ENCODE results near the gene LSM10. TPM values are rescaled to one million over a fixed set of nuclear protein-coding genes. Genes with fewer than 3 reads are reported as not detected.

The LSM10 gene
- polyA plus RNA-seq, 6 donors from 2014 or later, result 358 to 480 (median 448) TPM

DNA sequence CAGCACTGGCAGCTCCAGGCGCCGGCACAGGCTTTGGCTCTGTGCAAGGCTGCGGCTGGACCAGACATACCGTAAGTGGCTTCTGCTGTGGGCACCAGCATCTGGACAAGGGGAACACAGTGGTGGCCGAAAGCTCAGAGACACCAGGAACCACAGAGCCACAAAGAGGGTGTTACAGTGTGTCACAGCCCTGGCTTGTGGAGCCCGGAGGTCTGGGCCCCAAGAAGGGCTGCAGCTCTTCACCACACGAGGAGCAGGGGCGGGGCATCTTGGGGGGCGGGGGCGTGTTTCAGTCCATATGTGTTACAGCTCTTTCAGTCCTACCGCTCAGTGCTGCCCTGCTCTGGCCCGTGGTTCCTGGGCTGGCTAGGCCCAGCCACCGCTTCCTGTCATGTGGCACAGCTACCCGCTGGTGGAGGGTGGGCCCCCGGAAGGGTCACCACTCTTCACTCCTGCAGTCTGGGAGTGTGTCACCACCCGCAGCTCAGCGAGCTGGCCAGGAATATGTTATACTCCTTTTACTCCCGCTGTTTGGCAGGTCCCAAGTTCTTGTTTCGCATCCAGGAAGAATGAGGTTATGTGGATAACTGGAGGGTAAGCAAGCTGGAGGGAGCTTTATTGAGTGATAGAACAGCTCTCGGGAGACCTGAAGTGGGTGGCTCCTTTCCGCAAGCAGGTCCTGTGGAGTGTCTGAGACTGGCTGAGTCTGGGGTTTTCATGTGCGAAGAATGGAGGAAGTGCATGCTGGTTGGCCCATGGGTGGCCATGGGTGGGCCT lies 3.3 kb upstream of the LSM10 start:
- peak overlapping the region in 4 of 6 donors; percentile 14 to 89 (median 70) for H3K27ac Mint-ChIP-seq
- peaks cover 17 to 34% (median 28%) of the 10 kb centered on the region in 3 donors for H3K4me1 Mint-ChIP-seq
- H3K9me3 Mint-ChIP-seq, result peaks cover 0 to 2% (median 0%) of the 10 kb centered on the region in 7 donors
- no peaks in the 10 kb centered on the region for H3K36me3 Mint-ChIP-seq
- H3K27me3 Mint-ChIP-seq, result no peaks in the 10 kb centered on the region
- ATAC-seq (ENCODE audit: low read depth in 2 of 2) (peak in 1 of 2 donors; percentile 12), DNase-seq (no peak)
- H3K4me3 Mint-ChIP-seq, result peak overlapping the region in 5 of 8 donors; percentile 30 to 69 (median 46)

- no peak for ATAC-seq (ENCODE audit: low read depth in 2 of 2)
- H3K36me3 Mint-ChIP-seq, result no peaks in the 10 kb centered on the region
- H3K27me3 Mint-ChIP-seq, result no peaks in the 10 kb centered on the region
- H3K4me3 Mint-ChIP-seq, result peak overlapping the region in 3 of 8 donors; percentile 26 to 78 (median 30)
- no peak overlapping the region for H3K27ac Mint-ChIP-seq
- H3K4me1 Mint-ChIP-seq, result peaks cover 18 to 39% (median 32%) of the 10 kb centered on the region in 3 donors
- peaks cover 0 to 2% (median 0%) of the 10 kb centered on the region in 7 donors for H3K9me3 Mint-ChIP-seq
- no peak for DNase-seq
Measured at GRCh38 chr1:36400514-36400824, 2.8 kb upstream of the LSM10 start.

DNA sequence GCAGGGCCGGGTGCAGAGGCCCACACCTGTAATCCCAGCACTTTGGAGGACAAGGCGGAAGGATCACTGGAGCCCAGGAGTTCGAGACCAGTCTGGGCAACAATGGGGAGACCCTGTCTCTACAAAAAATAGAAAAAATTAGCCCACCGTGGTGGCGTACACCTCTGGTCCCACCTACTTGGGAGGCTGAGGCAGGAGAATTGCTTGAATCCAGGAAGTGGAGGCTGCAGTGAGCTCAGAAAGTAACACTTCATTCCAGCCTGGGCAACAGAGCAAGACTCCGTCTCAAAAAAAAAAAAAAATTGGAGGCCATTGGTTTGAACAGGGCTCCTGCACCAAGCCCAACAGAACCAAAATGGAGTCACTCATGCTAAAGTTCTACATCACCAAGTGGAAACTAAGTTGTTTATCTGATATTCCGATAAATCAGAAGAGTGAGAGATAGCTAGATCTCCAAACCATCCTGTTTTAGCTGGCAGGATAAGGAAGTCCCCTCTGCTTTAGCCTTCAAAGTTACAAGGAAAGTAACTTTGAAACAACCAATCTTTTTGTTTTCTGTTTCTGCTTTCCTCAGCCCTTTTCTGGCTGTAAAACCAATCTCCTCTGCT lies 766 bp upstream of the LSM10 start:
- Mint-ChIP-seq H3K27ac (peak overlapping the region; percentile 96 to 100 (median 100)), H3K4me3 (peak overlapping the region; percentile 6 to 100 (median 99)), H3K4me1 (peaks cover 22 to 52% (median 48%) of the 10 kb centered on the region in 3 donors), H3K36me3 (no peaks in the 10 kb centered on the region), H3K9me3 (peaks cover 0 to 2% (median 0%) of the 10 kb centered on the region in 7 donors), H3K27me3 (no peaks in the 10 kb centered on the region)
- ATAC-seq (ENCODE audit: low read depth in 2 of 2) (no peak), DNase-seq (no peak)

DNA sequence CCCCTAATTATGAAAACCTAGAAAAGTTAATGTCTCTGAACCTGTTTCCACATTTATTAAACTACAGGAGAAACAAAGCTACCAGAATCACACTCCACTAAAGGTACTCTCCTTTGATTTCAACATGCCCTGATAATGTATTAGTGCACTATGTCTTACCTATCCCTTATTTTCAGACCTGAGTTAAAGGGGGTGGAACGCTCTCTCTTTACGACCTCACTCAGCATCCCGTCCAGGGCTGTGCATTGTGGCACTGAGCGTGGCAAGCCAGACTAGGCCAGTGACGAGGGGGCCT lies 678 bp downstream of the LSM10 start:
- peaks cover 31 to 61% (median 58%) of the 10 kb centered on the region in 3 donors for H3K4me1 Mint-ChIP-seq
- peak overlapping the region; percentile 96 to 100 (median 100) for H3K27ac Mint-ChIP-seq
- H3K9me3 Mint-ChIP-seq, result peaks cover 0 to 2% (median 0%) of the 10 kb centered on the region in 7 donors
- ATAC-seq (ENCODE audit: low read depth in 2 of 2), result peak; percentile 45 to 48
- peak overlapping the region; percentile 91 to 100 (median 99) for H3K4me3 Mint-ChIP-seq
- no peaks in the 10 kb centered on the region for H3K27me3 Mint-ChIP-seq
- no peak for DNase-seq
- no peaks in the 10 kb centered on the region for H3K36me3 Mint-ChIP-seq

DNA sequence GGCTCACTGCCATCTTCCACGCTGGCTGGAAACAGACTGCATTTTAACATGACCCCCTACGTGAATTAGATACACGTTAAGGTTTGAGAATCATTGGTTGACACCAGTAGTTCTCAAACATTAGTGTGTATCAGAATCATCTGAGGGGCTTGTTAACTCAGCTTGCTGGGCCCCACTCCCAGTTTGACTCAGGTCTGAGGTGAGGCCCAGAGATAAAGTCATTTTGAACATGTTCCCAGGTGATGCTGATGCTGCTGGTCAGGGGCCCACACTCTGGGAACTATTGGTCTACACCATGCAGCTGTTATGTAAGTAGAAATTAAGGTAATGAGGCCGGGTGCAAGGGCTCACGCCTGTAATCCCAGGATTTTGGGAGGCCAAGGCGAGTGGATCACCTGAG lies 1.3 kb downstream of the LSM10 start:
- Mint-ChIP-seq H3K27ac (peak overlapping the region in 4 of 6 donors; percentile 96 to 100 (median 100)), H3K36me3 (peaks cover 1 to 3% of the 10 kb centered on the region in 2 donors), H3K27me3 (no peaks in the 10 kb centered on the region), H3K4me1 (peaks cover 32 to 66% (median 62%) of the 10 kb centered on the region in 3 donors), H3K9me3 (peaks cover 0 to 2% (median 0%) of the 10 kb centered on the region in 7 donors), H3K4me3 (peak overlapping the region; percentile 91 to 100 (median 99))
- DNase-seq (no peak), ATAC-seq (ENCODE audit: low read depth in 2 of 2) (no peak)

- H3K9me3 Mint-ChIP-seq, result peaks cover 0 to 4% (median 0%) of the 10 kb centered on the region in 7 donors
- peaks cover 54 to 85% (median 82%) of the 10 kb centered on the region in 3 donors for H3K4me1 Mint-ChIP-seq
- ATAC-seq (ENCODE audit: low read depth in 2 of 2) (no peak), DNase-seq (no peak)
- H3K36me3 Mint-ChIP-seq, result peaks cover 5 to 8% of the 10 kb centered on the region in 2 donors
- peak overlapping the region in 4 of 8 donors; percentile 24 to 81 (median 56) for H3K4me3 Mint-ChIP-seq
- peak overlapping the region in 3 of 6 donors; percentile 36 to 70 (median 65) for H3K27ac Mint-ChIP-seq
- no peaks in the 10 kb centered on the region for H3K27me3 Mint-ChIP-seq
Measured at GRCh38 chr1:36393686-36394085, 4.0 kb downstream of the LSM10 start.

DNA sequence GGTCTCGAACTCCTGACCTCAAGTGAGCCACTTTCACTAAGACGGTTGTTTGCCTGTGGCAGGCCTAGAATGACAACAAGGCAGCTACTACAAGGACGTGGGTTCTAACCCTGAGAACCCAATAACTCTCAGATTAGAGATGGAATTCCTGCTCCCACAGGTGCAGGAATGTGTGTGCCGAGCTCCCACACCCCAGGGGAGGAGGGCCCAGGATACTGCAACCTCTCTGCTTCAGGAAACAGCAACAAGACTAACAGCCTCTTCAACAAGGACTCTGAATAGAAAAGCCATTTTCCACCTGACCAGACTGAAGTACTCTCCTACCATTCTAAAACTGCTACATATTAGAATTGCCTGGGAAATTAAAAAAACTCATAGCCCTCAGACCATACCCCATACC lies 4.9 kb downstream of the LSM10 start:
- no peak for ATAC-seq (ENCODE audit: low read depth in 2 of 2)
- Mint-ChIP-seq H3K27me3 (no peaks in the 10 kb centered on the region), H3K36me3 (peaks cover 5 to 8% of the 10 kb centered on the region in 2 donors), H3K4me3 (peak overlapping the region in 6 of 8 donors; percentile 6 to 88 (median 65)), H3K27ac (peak overlapping the region in 5 of 6 donors; percentile 36 to 97 (median 80)), H3K4me1 (peaks cover 50 to 89% (median 79%) of the 10 kb centered on the region in 3 donors), H3K9me3 (peaks cover 0 to 4% (median 0%) of the 10 kb centered on the region in 7 donors)
- no peak for DNase-seq

DNA sequence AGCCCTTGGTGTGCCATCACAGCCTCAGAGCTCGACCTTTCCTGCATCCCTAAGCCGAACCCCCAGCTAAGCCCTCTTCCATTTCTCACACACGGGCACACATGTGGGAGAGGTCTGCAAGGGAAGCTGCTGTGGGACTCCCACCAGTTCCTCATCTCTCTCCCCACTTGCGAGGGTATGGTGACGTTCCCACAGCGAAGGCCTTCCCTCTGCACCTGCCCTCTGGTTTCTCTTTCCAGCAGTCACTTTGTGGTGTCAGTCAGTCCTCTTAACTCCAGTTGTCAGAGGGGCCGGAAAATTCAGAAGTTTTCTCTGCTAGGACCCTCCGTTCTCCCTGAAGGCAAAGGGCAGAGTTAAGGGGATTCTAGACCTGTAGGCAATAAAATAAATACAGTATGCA lies 6.4 kb downstream of the LSM10 start:
- ATAC-seq (ENCODE audit: low read depth in 2 of 2), result no peak
- H3K9me3 Mint-ChIP-seq, result peaks cover 0 to 4% (median 0%) of the 10 kb centered on the region in 7 donors
- no peak for DNase-seq
- peaks cover 54 to 91% (median 79%) of the 10 kb centered on the region in 3 donors for H3K4me1 Mint-ChIP-seq
- peak overlapping the region; percentile 92 to 98 (median 97) for H3K27ac Mint-ChIP-seq
- peak overlapping the region; percentile 75 to 89 (median 85) for H3K4me3 Mint-ChIP-seq
- H3K36me3 Mint-ChIP-seq, result peaks cover 5 to 8% of the 10 kb centered on the region in 2 donors
- H3K27me3 Mint-ChIP-seq, result no peaks in the 10 kb centered on the region

- peaks cover 55 to 87% (median 73%) of the 10 kb centered on the region in 3 donors for H3K4me1 Mint-ChIP-seq
- H3K4me3 Mint-ChIP-seq, result peak overlapping the region; percentile 75 to 89 (median 85)
Measured at GRCh38 chr1:36390411-36390810, 7.3 kb downstream of the LSM10 start.

DNA sequence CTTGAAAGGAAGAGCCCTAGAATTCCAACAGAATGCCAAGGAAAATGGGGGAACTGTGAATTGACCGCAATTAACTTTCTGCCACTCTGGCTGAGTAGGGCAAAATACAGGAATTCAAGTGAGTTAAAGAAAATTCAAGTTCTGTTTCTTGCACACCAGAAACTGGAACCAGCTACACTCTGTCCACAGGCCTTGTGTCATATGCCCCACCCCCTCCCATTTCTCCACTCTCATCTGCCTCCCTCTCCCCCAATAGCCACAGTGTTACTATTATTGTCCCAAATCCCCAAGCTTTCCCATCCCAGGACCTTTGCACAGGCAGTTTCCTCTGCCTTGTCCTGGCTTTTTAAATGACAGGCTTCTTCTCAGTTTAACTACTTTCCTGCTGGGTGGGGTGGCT lies 7.7 kb downstream of the LSM10 start:
- peaks cover 5 to 8% of the 10 kb centered on the region in 2 donors for H3K36me3 Mint-ChIP-seq
- DNase-seq (peak; percentile 34), ATAC-seq (ENCODE audit: low read depth in 2 of 2) (peak in 1 of 2 donors; percentile 7)
- peak overlapping the region; percentile 75 to 89 (median 85) for H3K4me3 Mint-ChIP-seq
- peak overlapping the region; percentile 96 to 98 (median 97) for H3K27ac Mint-ChIP-seq
- H3K4me1 Mint-ChIP-seq, result peaks cover 53 to 85% (median 69%) of the 10 kb centered on the region in 3 donors
- peaks cover 0 to 4% (median 0%) of the 10 kb centered on the region in 7 donors for H3K9me3 Mint-ChIP-seq
- no peaks in the 10 kb centered on the region for H3K27me3 Mint-ChIP-seq

More at GRCh38 chr1:36390411-36390810, 7.3 kb downstream of the LSM10 start:
- DNase-seq, result peak; percentile 61
- Mint-ChIP-seq H3K27me3 (no peaks in the 10 kb centered on the region), H3K27ac (peak overlapping the region; percentile 92 to 98 (median 97)), H3K36me3 (peaks cover 5 to 8% of the 10 kb centered on the region in 2 donors), H3K9me3 (peaks cover 0 to 4% (median 0%) of the 10 kb centered on the region in 7 donors)
- ATAC-seq (ENCODE audit: low read depth in 2 of 2), result peak; percentile 11 to 16

- Mint-ChIP-seq H3K4me3 (peak overlapping the region; percentile 75 to 89 (median 84)), H3K4me1 (peaks cover 58 to 85% (median 69%) of the 10 kb centered on the region in 3 donors), H3K27me3 (no peaks in the 10 kb centered on the region), H3K27ac (peak overlapping the region; percentile 96 to 98 (median 97)), H3K9me3 (peaks cover 0 to 4% (median 0%) of the 10 kb centered on the region in 7 donors), H3K36me3 (peaks cover 5 to 8% of the 10 kb centered on the region in 2 donors)
- ATAC-seq (ENCODE audit: low read depth in 2 of 2) (no peak), DNase-seq (no peak)
Measured at GRCh38 chr1:36389261-36389660, 8.4 kb downstream of the LSM10 start.

GRCh38 chr1:36387141-36387949 lies 10.4 kb downstream of the LSM10 start:
- no peak for DNase-seq
- peaks cover 0 to 4% (median 0%) of the 10 kb centered on the region in 7 donors for H3K9me3 Mint-ChIP-seq
- H3K4me1 Mint-ChIP-seq, result peaks cover 67 to 90% (median 77%) of the 10 kb centered on the region in 3 donors
- H3K27me3 Mint-ChIP-seq, result no peaks in the 10 kb centered on the region
- peaks cover 5 to 8% of the 10 kb centered on the region in 2 donors for H3K36me3 Mint-ChIP-seq
- peak overlapping the region; percentile 63 to 100 (median 100) for H3K27ac Mint-ChIP-seq
- ATAC-seq (ENCODE audit: low read depth in 2 of 2), result no peak
- peak overlapping the region; percentile 89 to 99 (median 95) for H3K4me3 Mint-ChIP-seq
